Large intestine (tissue), 3 donors: Measurements from ENCODE around the gene FAR2. TPM values are rescaled to one million over a fixed set of nuclear protein-coding genes. Genes with fewer than 3 reads are reported as not detected.
"Not testable (repeated sequence)": the region's sequence is repeated elsewhere in the genome, so short reads cannot be mapped to it uniquely, and the experiment has no call there.

Experiments
- DNase-seq, 2 donors: peaks; one replicate each; pipeline versions ENCODE4 v3.0.0 to v3.0.0-alpha.2; 2013
- H3K27ac ChIP-seq: one replicate; pipeline ENCODE4 v1.5.1; 2013; ENCODE audit warnings: low read length
- H3K27me3 ChIP-seq: 2 replicates; pipeline ENCODE4 v1.6.1; 2013; ENCODE audit warnings: low read length; ENCODE audit not compliant: control insufficient read depth, insufficient read depth
- H3K36me3 ChIP-seq: 2 replicates; pipeline ENCODE4 v1.6.1; 2013; ENCODE audit warnings: low read length; ENCODE audit not compliant: control insufficient read depth, insufficient read depth
- H3K4me1 ChIP-seq: one replicate; pipeline ENCODE4 v1.6.1; 2013; ENCODE audit warnings: low read length; ENCODE audit not compliant: control insufficient read depth, insufficient read depth
- H3K4me3 ChIP-seq: one replicate; pipeline ENCODE4 v1.5.1; 2013; ENCODE audit warnings: low read length
- H3K9me3 ChIP-seq: one replicate; pipeline ENCODE4 v1.6.1; 2013; ENCODE audit warnings: mild to moderate bottlenecking, low read depth, low read length, moderate library complexity; ENCODE audit not compliant: control insufficient read depth
- WGBS: methylation state at CpG from one replicate; pipeline ENCODE4 v1.1.5; 2013; ENCODE audit warnings: low lambda C conversion rate; ENCODE audit not compliant: insufficient coverage; 5-methylcytosine and 5-hydroxymethylcytosine counted together
- polyA plus RNA-seq: library from polyadenylated mRNA; unstranded; fragments of 120-200 nt; gene quantifications from one replicate; pipeline ENCODE4 v1.2.1, GENCODE V29; 2013

The FAR2 gene
- polyA plus RNA-seq, 1 donor = 18.1 TPM

- Histone ChIP-seq H3K27ac (no peak overlapping the region), H3K27me3 (no peaks in the 10 kb centered on the region), H3K36me3 (peaks cover 26% of the 10 kb centered on the region), H3K9me3 (no peaks in the 10 kb centered on the region), H3K4me1 (no peaks in the 10 kb centered on the region), H3K4me3 (no peak overlapping the region)
- DNase-seq = no peak
- 100% methylated on average over 1 of the region's 2 CpGs for WGBS
Observed at GRCh38 chr12:29365091-29365490, 216.0 kb downstream of the FAR2 start.

GRCh38 chr12:29374012-29374411 lies 224.9 kb downstream of the FAR2 start:
- Histone ChIP-seq H3K27me3 (no peaks in the 10 kb centered on the region), H3K27ac (no peak overlapping the region), H3K9me3 (no peaks in the 10 kb centered on the region), H3K4me3 (no peak overlapping the region), H3K36me3 (peaks cover 5% of the 10 kb centered on the region), H3K4me1 (no peaks in the 10 kb centered on the region)
- 33% methylated on average over 1 of the region's 2 CpGs for WGBS
- DNase-seq = peak in 1 of 2 donors; percentile 5

- WGBS = 85% methylated on average over 2 of the region's 4 CpGs
- Histone ChIP-seq H3K36me3 (peaks cover 3% of the 10 kb centered on the region), H3K27ac (no peak overlapping the region), H3K4me3 (no peak overlapping the region), H3K4me1 (no peaks in the 10 kb centered on the region), H3K27me3 (no peaks in the 10 kb centered on the region), H3K9me3 (no peaks in the 10 kb centered on the region)
- DNase-seq = no peak
Observed at GRCh38 chr12:29374913-29375312, 225.8 kb downstream of the FAR2 start.

- Histone ChIP-seq H3K27me3 (no peaks in the 10 kb centered on the region), H3K4me3 (no peak overlapping the region), H3K36me3 (peaks cover 2% of the 10 kb centered on the region), H3K27ac (no peak overlapping the region), H3K4me1 (no peaks in the 10 kb centered on the region), H3K9me3 (no peaks in the 10 kb centered on the region)
- 100% methylated on average over 2 of the region's 2 CpGs for WGBS
- no peak for DNase-seq
Observed at GRCh38 chr12:29376118-29376517, 227.0 kb downstream of the FAR2 start.

GRCh38 chr12:29380536-29381523 lies 231.8 kb downstream of the FAR2 start, which contains the start of gene ERGIC2:
TSS of gene ERGIC2 (minus strand) at chr12:29381172. CDS start at chr12:29371633, 9,539 bp downstream.
- no CpG with 5 or more reads among the region's 55 CpGs for WGBS
- H3K9me3 ChIP-seq = no peaks in the 10 kb centered on the region
- peak within 1 kb of the TSS; percentile 65 for H3K4me3 ChIP-seq
- H3K27ac ChIP-seq = peak within 1 kb of the TSS; percentile 80
- H3K4me1 ChIP-seq = no peaks in the 10 kb centered on the region
- H3K36me3 ChIP-seq = no peaks in the 10 kb centered on the region
- peak; percentile 98 to 99 for DNase-seq
- no peaks in the 10 kb centered on the region for H3K27me3 ChIP-seq

GRCh38 chr12:29382251-29382650 lies 233.2 kb downstream of the FAR2 start:
- H3K4me1 ChIP-seq = no peaks in the 10 kb centered on the region
- no peak overlapping the region for H3K4me3 ChIP-seq
- no peak overlapping the region for H3K27ac ChIP-seq
- no peaks in the 10 kb centered on the region for H3K27me3 ChIP-seq
- no peak for DNase-seq
- no peaks in the 10 kb centered on the region for H3K36me3 ChIP-seq
- WGBS = no CpG with 5 or more reads among the region's 2 CpGs
- H3K9me3 ChIP-seq = no peaks in the 10 kb centered on the region

GRCh38 chr12:29385194-29385593 lies 236.1 kb downstream of the FAR2 start:
- H3K4me3 ChIP-seq, DNase-seq, H3K4me1 ChIP-seq, H3K27ac ChIP-seq, H3K9me3 ChIP-seq, H3K27me3 ChIP-seq, H3K36me3 ChIP-seq: not testable (repeated sequence)
- WGBS = no CpG with 5 or more reads among the region's 17 CpGs

Other genes starting within 250 kb of the FAR2 start
- 57.7 TPM for gene ERGIC2, start 231.9 kb downstream of the FAR2 start, polyA plus RNA-seq